ENCODE results near the gene RFX3. TPM values are rescaled to one million over a fixed set of nuclear protein-coding genes. Genes with fewer than 3 reads are reported as not detected.

Gene RFX3
- total and polyA plus RNA-seq, 2 donors (not counting 3 experiments of a cell fraction or from before 2014, with no cell fraction given) = 4.8 to 10.5 TPM

GRCh38 chr9:3419893-3420292 lies 105.9 kb downstream of the RFX3 start:
- TF ChIP-seq JUN (IDR thresholded peaks at IDR 0.05; ENCODE audit: borderline replicate concordance, insufficient read depth, insufficient read length, low read depth) (no peak), POLR2A (IDR thresholded peaks at IDR 0.05; ENCODE audit: low read depth, low read length) (no peak), CTCF (IDR thresholded peaks at IDR 0.05; ENCODE audit: extremely low read depth in 1 of 2, insufficient read depth in 1 of 2, low read depth in 1 of 2, low read length in 2 of 2) (no peak), EZH2 (IDR thresholded peaks at IDR 0.05; ENCODE audit: borderline replicate concordance, low read depth, low read length, severe bottlenecking) (no peak), MYC (IDR thresholded peaks at IDR 0.05; ENCODE audit: low read depth, low read length) (no peak), MAX (IDR thresholded peaks at IDR 0.05; ENCODE audit: insufficient read depth, insufficient read length) (no peak), POLR2AphosphoS5 (IDR thresholded peaks at IDR 0.05; ENCODE audit: insufficient read depth, low read depth, low read length) (no peak)
- H3K36me3 ChIP-seq (ENCODE audit: control insufficient read depth in 2 of 2, extremely low read depth in 1 of 2, insufficient read depth in 2 of 2, low read length in 2 of 2) = no peaks in the 10 kb centered on the region
- no peak overlapping the region for H3K4me3 ChIP-seq (replicated peaks in 1 of 3; ENCODE audit: insufficient read depth in 1 of 3, low read depth in 1 of 3, low read length in 3 of 3)
- ChIA-PET POLR2A (no interaction called here), CTCF (interaction anchor here (0.6 to 1.4 kb wide), 2 partner anchors 22 to 25 kb away, joined by 3 to 4 read pairs; no protein-coding TSS in a partner anchor)
- intact Hi-C loops (cut with micrococcal nuclease) = no loop called here
- no peaks in the 10 kb centered on the region for H3K79me2 ChIP-seq (ENCODE audit: control insufficient read depth, insufficient read depth, low read length)
- no peak overlapping the region for H3K9ac ChIP-seq (replicated peaks; ENCODE audit: extremely low read depth, insufficient read depth, low read length)
- H3K4me2 ChIP-seq (ENCODE audit: insufficient read depth, low read length) = no peak overlapping the region
- no peaks in the 10 kb centered on the region for H3K4me1 ChIP-seq (ENCODE audit: control insufficient read depth, extremely low read depth, insufficient read depth, low read length)
- H3K9me1 ChIP-seq (replicated peaks; ENCODE audit: control insufficient read depth, extremely low read depth, insufficient read depth, low read length) = peaks cover 2% of the 10 kb centered on the region
- dilution Hi-C loops (cut with MboI; ENCODE audit: extremely low pct_ligation_motif_present, low sequenced_read_pairs) = no loop called here
- H3K27ac ChIP-seq (ENCODE audit: insufficient read depth, low read depth, low read length) = no peak overlapping the region
- DNase-seq (ENCODE audit: low read depth, low spot score) = no peak
- no peak for FAIRE-seq
- BruUV-seq (replicated peaks) = no TSS peak
- no peaks in the 10 kb centered on the region for H3K27me3 ChIP-seq (ENCODE audit: control insufficient read depth in 2 of 2, insufficient read depth in 2 of 2, low read length in 2 of 2)
- H3K9me3 ChIP-seq (replicated peaks; ENCODE audit: control insufficient read depth, insufficient read depth, low read length) = no peaks in the 10 kb centered on the region
- no peaks in the 10 kb centered on the region for H4K20me1 ChIP-seq (replicated peaks; ENCODE audit: control insufficient read depth, extremely low read depth, insufficient read depth, low read length)
- H2AFZ ChIP-seq (ENCODE audit: low read depth, low read length) = no peak overlapping the region
